Measurements from ENCODE around the gene NANOS1. TPM values are rescaled to one million over a fixed set of nuclear protein-coding genes. Genes with fewer than 3 reads are reported as not detected.
"Not testable (repeated sequence)": the region's sequence is repeated elsewhere in the genome, so short reads cannot be mapped to it uniquely, and the experiment has no call there.

The NANOS1 gene
- polyA plus RNA-seq, 4 donors, result 3.1 to 5.3 (median 3.6) TPM

DNA sequence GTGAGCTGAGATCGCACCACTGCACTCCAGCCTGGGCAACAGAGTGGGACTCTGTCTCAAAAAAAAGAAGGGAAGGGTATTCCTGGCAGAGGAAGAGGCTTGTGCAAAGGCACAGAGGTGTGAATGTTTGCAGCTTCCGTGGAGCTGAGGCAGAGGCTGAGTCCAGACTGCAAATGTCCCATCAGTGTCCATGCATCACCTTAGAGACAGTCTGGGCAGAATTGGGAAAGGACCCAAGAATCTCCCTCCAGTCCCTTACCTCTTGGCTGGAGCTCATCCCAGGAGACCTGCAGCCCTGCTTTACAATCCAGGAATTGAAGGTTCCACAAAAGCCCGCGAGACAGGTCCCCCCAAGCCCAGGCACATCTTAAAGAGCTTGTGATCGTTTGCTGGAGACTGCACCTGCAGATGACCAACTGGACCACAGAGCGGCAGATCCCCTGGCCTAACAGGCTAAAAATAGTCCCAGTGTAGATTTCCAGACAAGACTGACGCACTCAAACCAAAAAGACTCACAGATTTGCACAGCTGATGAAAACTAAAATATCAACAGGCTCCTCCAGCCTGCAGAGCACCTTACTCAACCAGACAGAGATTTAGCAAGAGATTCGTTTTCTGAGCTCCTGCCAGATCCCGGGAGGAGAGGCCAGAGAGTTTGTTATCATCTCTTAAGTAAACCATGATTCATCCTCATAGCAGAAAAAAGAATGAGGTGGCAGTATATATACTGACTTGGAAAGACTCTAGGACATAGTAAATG, 22.9 kb upstream of the NANOS1 start:
- no peak for DNase-seq (ENCODE audit: low read depth in 4 of 4, low spot score in 2 of 4)

DNA sequence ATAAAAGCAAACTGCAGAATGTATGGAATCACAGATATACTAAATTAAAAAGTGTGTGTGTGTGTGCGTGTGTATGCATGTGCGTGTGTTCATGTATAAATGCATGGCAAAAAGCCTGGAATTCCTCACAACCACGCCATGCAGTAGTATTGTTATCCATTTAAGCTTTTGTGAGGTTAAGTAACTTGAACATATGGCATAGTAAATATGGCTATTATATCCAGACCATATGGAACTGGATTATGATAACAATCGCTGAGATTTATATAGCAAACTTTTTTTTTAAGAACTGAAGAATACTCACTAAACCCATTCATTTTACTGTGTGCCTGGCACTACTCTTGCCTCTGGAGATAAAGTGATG, 22.3 kb upstream of the NANOS1 start:
- no peak for DNase-seq (ENCODE audit: low read depth in 4 of 4, low spot score in 2 of 4)

DNA sequence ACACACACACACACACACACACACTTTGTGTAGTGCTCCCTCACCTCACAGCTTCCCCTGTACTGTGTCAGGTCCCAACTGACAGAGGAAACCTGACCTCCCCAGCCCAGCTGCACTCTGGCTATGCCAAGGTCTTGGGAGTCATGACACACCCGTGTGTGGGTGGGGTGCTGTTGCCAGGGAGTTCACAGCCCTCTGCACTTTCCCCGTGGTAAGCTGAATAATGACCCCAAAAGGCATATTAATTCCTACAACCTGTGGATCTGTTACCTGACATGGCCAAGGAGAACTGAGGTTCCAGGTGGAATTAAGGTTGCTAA, 8.9 kb upstream of the NANOS1 start:
- DNase-seq (ENCODE audit: low read depth in 4 of 4, low spot score in 2 of 4), result no peak

DNA sequence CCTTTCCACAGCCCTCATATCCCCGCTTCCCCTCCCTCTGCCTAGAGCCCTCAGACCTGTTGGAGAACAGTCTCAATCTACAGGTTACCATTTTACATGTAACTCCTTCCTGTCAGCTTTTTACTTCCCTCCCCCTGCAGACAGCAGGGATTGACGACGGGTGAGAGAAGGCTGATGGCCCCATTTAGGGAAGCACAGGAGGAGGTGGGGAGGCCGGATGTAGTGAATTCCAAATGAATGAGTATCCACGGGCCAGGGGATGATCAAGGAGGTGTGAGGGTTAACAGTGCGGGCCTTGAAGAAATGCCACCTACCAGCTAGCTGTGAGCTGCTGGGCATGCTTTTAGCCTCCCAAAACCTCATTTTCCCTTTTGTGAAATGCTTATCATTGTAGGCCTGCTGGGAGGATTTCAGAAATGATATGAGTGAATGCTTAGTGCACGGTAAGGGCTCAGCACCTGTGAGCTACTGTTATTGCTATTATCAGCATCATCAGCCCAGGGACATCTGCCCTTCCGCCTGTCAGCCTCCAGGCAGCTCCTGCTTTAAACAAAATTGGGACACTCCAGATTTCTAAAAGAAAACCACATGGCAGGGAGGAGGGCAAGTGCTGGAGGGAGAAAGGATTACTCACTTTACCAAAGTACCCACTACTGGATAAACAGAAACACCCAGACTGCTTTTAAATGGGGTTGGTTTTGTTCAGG, 6.5 kb upstream of the NANOS1 start:
- no peak for DNase-seq (ENCODE audit: low read depth in 4 of 4, low spot score in 2 of 4)

DNA sequence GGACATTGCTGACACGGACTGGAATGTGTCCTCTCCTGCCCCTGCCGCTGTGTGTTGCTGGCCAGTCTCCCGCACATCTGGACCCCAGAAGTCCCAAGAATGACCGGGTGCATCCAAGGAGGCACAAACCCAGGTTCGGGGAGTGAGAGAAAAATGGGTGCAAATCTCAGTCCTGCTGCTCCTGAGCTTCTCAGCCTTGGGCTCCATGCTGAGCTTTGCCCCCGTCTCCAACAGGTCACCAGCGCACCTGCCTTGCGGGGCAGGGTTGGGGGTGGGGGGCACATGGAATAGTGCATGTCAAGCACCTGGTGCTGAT, 6.0 kb upstream of the NANOS1 start:
- DNase-seq (ENCODE audit: low read depth in 4 of 4, low spot score in 2 of 4), result no peak

- DNase-seq (ENCODE audit: low read depth in 4 of 4, low spot score in 2 of 4), result no peak
These were observed 4.6 kb upstream of the NANOS1 start for GRCh38 chr10:119024882-119025281.

- DNase-seq (ENCODE audit: low read depth in 4 of 4, low spot score in 2 of 4), result no peak
These were observed 4.2 kb upstream of the NANOS1 start for GRCh38 chr10:119025336-119025735.

DNA sequence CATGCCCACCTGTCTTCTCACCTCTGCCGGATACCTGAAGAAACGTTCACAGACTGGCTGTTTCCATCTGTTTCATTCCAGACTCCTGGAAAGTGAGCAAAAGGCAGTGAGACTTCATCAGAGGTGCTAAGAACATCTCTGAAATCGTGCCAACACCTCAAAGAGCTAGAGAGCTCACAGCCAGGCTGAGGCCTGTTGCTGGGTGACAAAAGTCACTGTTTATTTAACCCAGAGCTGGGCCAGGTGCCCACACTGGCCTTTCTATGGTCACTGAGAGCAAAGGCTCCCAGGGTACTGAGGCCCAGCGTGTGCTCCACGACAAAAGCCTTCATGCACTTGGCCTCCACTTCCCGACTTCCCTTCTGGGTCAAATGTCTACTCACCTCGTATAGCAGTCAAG, 3.7 kb upstream of the NANOS1 start:
- no peak for DNase-seq (ENCODE audit: low read depth in 4 of 4, low spot score in 2 of 4)

DNA sequence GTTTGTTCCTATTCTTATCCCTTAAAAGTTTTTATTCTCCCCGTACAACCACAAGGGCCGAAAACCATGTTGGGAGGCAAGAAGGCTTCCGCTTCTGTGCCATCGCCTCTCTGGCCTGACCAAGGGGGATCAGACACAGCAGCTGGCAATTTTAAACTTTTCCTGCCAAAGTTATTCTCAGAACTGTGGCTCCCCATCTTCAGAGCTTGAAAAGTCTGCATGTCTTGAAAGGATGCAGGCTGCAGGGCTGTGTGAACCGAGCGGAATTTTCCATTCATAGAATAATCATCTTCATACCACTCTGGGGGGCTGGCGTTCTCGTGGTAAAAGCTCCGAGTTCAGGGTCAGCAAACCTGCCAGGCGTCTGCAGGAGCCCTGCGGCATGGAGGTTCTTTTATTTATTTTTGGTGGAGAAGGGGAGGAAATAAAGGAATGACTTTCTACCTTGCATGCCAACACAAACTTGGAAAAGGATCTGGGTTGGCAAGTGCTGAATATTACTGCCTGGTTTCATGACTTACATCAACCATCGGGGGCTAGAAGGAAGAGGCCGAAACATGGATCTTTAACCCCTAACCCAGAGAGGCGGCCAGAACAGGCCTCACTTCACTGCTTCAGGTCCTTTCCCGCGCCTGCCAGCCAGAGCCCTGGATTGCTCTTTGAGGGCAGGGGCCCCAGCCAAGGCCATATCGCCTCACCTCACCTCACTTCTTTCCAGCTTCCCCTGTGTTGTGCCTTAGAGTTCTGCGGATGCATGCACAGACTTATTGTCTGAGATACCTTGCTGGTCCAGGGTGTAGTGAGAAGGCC, 3.0 kb upstream of the NANOS1 start:
- no peak for DNase-seq (ENCODE audit: low read depth in 4 of 4, low spot score in 2 of 4)

- DNase-seq (ENCODE audit: low read depth in 4 of 4, low spot score in 2 of 4), result not testable (repeated sequence)
These were observed 1.0 kb upstream of the NANOS1 start for GRCh38 chr10:119028445-119028899.

GRCh38 chr10:119028900-119029612, 458 bp upstream of the NANOS1 start:
- peak; percentile 57 to 84 (median 66) for DNase-seq (ENCODE audit: low read depth in 4 of 4, low spot score in 2 of 4)

DNA sequence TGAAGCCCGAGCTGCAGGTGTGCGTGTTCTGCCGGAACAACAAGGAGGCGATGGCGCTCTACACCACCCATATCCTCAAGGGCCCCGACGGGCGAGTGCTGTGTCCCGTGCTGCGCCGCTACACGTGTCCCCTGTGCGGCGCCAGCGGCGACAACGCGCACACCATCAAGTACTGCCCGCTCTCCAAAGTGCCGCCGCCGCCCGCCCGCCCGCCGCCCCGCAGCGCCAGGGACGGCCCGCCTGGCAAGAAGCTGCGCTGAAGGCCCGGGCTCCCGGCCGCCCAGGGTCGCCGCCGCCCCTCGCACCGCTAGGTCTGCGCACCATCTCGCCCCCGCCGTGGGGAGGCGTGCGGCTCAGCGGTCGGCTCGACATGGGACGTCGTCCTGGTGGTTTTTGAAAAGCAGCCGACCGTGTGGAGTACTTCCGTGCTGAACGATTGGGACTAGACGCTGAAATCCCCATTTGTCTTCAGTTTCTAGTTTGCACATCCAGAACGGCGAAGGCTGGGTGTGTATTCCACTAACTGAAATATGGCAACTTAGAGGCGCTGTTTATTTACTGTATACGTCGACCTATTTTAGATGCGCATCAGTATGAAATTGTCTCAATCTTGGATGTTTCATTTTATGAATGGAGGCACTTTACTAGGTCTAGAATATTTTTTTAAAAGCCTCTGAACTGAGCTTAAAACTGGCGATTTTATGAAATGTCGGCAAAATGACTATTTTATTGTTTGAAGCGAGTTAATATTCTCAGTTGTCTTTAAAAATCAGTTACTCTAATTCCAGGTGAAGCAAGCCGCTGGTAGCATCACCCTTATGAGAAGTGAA, 1.1 kb downstream of the NANOS1 start:
- DNase-seq (ENCODE audit: low read depth in 4 of 4, low spot score in 2 of 4), result no peak

GRCh38 chr10:119031496-119032059, 2.1 kb downstream of the NANOS1 start:
- DNase-seq (ENCODE audit: low read depth in 4 of 4, low spot score in 2 of 4), result no peak

DNA sequence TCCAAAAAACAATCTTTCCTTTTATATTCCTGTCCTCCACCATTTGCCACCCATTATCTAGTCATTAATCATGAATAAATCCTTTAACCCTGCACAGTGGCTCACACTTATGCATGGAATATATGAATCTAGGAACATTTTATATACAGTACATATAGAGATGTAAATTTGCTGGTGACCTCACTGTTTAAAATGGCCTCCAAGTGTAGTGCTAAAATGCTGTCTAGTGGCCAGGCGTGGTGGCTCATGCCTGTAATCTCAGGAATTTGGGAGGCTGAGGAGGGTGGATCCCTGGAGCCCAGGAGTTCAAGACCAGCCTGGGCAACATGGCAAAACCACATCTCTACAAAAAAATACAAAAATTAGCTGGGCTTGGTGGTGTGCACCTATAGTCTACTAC, 9.6 kb downstream of the NANOS1 start:
- DNase-seq (ENCODE audit: low read depth in 4 of 4, low spot score in 2 of 4), result no peak

DNA sequence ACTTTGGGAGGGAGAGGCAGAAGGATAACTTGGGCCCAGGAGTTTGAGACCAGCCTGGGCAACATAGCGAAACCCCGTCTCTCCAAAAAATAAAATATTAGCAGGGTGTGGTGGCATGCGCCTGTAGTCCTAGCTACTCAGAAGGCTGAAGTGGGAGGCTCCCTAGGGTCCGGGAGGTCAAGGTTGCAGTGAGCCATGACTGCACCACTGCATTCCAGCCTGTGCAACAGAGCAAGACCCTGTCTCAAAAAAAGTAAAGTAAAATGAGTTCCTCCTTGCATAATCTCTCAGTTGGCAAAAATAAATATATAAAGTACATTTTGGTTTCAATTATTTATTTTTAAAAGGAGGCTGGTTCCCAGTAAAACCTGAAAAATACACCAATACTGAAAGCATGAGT, 11.8 kb downstream of the NANOS1 start:
- peak in 1 of 4 donors; percentile 15 for DNase-seq (ENCODE audit: low read depth in 4 of 4, low spot score in 2 of 4)

GRCh38 chr10:119042169-119042568, 12.7 kb downstream of the NANOS1 start:
- no peak for DNase-seq (ENCODE audit: low read depth in 4 of 4, low spot score in 2 of 4)

DNA sequence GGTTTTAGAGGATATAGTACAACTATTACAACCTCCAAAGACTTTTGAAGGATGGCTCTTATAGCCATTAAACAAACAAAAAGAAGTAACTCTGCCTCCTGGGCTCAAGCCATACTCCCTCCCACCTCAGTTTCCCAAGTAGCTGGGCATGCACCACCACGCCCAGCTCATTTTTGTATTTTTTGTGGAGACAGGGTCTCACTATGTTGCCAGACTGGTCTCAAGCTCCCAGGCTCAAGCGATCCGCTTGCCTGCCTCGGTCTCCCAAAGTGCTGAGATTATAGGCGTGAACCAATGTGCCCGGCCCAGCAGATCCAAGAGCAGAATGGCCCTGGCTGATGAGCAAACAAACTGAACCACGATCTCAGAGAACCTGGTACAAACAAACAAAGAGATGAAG, 16.0 kb downstream of the NANOS1 start:
- no peak for DNase-seq (ENCODE audit: low read depth in 4 of 4, low spot score in 2 of 4)

DNA sequence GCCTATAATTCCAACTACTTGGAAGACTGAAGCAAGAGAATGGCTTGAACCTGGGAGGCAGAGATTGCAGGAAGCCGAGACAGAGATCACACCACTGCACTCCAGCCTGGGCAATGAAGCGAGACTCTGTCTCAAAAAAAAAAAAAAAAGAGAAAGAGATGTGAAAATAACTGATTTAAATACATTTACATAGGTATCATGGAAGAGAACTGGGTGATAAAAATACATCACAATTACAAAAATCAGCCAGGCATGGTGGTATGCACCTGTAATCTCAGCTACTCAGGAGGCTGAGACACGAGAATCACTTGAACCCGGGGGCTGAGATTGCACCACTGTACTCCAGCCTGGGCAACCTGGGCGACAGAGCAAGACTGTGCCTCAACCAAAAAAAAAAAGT, 19.8 kb downstream of the NANOS1 start:
- no peak for DNase-seq (ENCODE audit: low read depth in 4 of 4, low spot score in 2 of 4)

GRCh38 chr10:119049777-119050176, 20.3 kb downstream of the NANOS1 start:
- no peak for DNase-seq (ENCODE audit: low read depth in 4 of 4, low spot score in 2 of 4)

- DNase-seq (ENCODE audit: low read depth in 4 of 4, low spot score in 2 of 4), result no peak
These were observed 22.3 kb downstream of the NANOS1 start for GRCh38 chr10:119051775-119052174.

Data from left renal cortex interstitium (tissue), 4 donors.